SW480 (cell line): Measurements from ENCODE around the gene NFATC4.

Experiments used
- DNase-seq: peaks from one replicate; pipeline ENCODE4 v3.0.0-alpha.2; 2016; ENCODE audit warnings: low spot score

Gene NFATC4

DNA sequence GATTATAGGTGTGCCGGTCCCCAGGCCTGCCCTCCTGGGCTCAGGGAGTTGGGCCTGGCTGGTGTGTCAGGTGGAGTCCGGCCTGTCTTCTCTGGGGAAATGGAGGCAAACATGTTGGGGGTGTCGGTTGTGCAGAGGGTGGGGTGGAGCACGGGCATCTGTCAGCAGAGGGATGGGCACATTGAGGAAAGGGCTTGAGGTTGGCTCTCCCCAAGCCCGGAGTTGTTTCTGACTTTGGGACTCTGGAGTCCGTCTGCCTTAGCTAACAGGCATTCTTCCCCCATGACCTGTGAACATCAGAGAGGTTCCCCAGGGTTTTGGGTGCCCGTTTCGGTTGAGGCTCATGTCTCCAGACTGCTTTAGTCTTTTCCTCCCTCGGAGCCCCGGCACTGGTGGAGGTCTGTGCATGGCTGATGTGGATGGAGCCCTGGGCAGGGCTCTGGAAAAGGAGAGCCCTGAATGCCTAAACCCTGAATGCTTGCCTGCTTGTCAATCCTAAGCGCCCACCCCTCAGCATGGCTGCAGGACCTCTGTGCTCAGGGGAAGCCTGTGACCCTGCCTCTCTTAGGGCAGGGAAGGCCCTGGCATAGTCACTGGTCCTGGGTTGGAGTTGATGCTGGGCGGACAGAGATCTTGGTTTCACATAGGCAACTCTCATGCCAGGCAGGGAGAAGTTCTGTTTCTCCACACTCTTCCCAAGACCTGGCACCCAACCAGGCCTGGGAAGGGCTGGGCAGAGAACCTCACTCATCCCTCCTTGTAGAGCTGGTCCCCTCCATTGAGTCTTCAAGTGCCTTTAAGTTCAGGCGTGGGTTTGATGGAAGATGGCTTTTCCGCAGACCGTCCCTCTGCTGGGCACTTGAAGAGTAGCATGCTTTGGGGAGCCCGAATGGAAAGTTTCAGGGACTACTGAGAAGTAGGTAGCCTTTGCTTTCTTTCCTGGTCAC is 43.7 kb downstream of the NFATC4 start:
- peak; percentile 36 for DNase-seq

DNA sequence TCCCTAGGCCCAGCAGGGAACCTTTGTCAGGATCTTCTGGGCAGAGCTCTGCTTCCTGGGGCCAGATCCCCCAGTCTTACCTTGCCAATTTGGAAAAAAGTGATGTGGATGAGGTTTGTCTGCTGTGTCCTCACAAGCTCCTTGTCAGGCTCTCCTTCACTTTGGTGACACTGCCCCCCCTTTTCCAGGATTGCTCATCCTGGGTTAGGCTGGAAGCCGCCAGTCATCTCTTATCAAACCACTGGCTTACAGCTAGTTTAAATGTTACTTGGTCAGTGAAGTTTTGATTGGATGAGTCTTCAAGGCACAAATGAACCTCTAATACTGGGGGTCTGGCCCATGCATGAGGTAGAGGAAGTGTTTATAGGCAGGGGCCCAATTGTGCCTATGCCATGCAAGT is 46.1 kb downstream of the NFATC4 start:
- DNase-seq = no peak

- no peak for DNase-seq
These were observed 46.9 kb downstream of the NFATC4 start for GRCh38 chr14:24414732-24415420.

GRCh38 chr14:24415421-24416253 is 47.7 kb downstream of the NFATC4 start:
- DNase-seq = no peak

GRCh38 chr14:24416254-24416931 is 48.4 kb downstream of the NFATC4 start:
- DNase-seq = no peak

- no peak for DNase-seq
These were observed 49.1 kb downstream of the NFATC4 start for GRCh38 chr14:24416932-24417619.

DNA sequence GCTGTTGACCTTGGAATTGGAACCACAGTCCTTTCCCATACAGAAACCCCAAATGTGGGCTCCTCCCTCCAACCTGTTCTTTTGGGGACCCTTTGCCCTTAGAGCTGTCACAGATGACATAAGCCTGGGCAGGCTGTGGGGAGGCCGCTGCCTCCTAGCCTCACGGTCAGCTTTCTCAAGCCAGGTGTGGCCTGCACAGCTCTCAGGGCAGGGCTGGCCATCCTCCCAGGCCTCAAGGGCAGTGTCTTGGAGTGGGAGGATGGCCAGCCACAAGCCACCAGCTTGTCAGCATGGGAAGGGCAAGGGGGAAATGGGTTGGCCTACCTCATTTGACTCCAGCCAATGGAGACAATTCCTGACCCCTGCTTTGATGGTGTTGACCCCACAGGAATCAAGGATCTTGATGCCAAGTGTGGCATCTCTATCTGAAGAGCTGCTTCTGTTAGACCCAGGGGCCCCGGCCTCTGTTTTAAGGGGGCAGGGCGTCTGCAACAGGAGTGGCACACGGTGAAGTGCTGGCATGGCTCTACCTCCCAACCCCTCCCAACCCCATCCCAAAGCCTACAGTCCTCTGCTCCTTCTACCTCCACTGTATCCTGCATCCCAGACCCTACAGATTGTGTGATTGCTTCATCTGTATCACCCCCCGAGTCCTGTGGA is 50.0 kb downstream of the NFATC4 start:
- no peak for DNase-seq

DNA sequence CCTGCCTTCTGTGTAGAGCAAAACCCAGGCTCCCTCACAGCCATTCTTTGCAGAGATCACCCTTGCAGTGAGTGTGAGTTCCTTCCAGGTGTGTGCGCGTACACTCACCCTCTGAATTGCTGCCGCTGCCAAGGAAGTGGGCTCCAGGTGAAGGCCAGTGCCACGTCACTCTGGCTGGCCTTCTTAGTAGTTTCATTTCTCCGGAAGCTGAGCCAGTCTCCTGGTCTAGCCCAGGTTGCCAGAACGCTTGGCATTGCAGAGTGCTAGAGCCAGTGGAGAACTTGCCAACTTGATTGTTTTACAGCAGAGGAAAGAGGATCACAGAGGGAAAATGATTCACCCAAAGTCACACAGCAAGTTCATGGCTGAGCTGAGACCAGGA is 50.5 kb downstream of the NFATC4 start:
- DNase-seq = no peak

GRCh38 chr14:24422261-24422660 is 54.3 kb downstream of the NFATC4 start:
- no peak for DNase-seq

DNA sequence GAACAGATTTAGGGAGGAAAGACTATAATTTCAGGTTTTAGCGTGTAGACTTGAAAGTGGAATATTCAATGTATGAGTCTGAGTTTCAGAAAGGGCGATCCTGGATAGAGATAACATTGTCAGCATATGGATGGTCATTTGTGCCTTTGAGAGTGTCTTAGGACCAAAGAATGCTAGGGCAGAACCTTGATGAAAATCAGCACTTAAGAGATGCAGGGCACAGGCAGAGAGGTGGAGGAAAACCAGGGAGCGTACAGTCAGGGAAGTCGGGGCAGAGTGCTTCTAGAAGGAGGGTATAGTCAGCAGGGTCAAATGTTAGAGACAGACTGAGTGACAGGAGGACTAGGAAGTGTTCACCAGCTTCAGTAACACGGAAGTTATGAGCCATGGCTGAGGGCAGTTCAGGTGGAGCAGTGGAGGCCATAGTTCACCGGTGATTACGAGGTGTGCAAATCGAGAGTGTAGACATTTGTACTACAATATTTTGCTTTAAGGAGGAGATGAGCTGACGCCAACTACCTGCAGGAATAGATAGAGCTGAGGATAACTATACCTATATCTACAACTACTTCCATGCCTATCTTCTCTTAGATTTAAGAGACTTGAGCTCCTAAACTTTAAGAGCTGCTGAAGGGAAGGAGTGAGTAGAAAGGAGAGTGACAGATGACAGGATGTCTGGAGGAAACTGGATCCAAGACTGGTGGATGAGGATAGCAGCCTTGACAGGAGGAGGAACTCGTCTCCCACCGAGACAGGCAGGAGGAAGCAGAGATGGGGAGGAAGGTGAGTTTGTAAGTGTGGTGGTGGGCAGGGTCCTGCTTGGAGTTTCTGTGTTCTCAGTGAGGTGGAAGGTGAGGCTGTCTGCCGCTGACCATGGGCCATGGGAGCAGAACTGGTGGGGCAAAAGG is 55.0 kb downstream of the NFATC4 start:
- no peak for DNase-seq

DNA sequence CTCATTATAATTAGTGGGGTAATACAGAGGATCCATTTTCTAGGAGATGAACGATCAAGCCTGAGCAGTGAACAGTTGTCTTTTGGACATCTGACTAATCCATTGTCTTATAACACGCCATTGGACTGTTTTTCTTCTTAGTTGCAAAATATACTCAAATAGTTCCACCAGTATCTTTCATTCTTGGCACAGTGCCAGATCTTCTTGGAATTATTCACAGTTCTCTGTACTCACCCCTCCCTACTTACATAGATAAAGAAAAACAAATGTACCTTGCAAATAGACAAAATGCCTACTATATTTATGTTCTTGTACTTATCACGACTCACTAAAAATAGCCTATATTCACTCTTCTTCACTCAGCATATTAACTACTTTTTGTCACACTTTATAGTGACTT is 57.7 kb downstream of the NFATC4 start:
- DNase-seq = no peak

DNA sequence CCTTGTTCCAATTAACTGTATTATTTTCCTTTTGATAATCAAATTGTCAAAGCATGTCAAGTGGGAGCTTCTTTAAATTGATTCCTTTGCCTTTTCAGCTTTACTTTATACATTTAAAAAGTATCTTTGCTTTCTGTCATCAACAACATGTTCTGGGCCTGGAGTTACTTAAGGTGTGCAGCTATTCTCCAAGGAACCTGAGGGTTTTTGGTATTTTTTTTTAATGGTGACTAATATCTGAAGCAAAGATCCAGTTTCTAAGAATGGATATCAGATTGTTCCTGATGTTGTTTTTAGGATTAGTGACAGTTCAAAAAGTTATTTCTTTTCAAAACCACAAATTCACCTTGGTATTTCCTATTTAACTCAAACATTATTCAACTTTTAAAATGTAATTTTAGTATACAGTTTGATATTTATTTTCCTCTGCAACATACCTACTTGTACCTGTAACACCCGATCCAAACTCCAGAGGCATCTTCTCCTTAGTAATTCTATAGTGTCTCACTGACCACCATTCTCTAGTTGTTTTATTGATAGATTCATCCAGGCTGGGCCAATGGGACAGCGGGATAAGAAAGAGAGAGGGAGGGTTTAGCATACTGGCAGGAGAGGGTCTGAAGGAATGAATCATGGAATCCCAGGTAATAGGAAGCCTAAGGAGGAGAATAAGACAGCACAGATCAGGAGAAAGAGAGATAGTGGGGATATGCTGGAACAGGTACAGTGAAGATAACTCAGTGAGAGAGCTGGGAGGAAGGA is 58.3 kb downstream of the NFATC4 start:
- no peak for DNase-seq

- DNase-seq = no peak
These were observed 59.0 kb downstream of the NFATC4 start for GRCh38 chr14:24426912-24427536.

DNA sequence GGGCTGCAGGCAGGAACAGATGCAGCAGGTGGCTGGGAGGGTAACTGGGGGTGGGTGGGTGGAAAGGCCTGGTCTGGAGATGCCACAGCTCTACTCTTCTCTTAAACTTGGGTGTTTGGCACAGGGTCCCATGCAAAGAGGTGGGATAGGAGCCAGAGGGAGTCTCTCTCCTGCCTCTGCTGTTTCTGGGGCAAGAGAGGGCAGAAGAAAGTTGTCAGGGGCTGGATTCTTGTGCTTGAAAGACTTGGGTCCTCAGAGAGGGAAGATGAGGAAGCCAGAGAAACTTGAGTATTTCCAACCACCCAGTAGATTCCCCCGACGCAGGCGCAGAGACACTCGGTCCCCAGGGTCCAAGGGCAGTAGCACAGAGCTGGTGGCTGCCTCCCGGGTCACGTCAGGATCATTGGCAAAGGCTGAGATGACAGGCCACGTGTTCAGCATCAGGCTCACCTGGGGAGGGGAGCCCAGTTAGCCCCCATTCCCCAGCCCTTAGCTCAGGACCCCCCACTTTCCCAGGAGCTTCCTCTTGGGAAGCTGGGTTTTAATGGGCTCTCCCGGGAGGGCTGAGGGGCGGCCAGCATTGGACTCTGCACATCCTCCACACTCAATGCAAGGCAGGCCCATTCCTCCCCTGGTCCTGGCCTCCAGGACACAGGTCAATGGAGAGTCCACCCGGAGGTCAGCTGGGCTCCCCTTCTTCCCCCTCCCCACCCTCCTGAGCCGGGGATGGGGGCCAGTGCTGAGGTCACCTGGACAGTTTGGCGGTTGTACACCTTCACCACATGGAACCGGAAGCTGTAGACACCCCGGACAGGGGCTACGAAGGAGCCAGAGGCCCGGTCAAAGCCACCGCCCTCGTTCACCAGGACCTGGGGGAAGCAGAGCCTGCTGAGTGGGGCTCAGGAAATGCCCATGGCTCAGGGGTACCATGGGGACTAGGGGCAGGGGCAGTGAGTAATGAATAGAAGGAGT is 59.8 kb downstream of the NFATC4 start:
- no peak for DNase-seq

GRCh38 chr14:24428628-24429394 is 60.8 kb downstream of the NFATC4 start:
- DNase-seq = no peak
